ENCODE results near the gene METTL24.

GRCh38 chr6:110317646-110318045 lies 40.5 kb downstream of the METTL24 start:
- no peak for TF ChIP-seq POLR2A (IDR thresholded peaks at IDR 0.05)
- TF ChIP-seq, protein P1, sequence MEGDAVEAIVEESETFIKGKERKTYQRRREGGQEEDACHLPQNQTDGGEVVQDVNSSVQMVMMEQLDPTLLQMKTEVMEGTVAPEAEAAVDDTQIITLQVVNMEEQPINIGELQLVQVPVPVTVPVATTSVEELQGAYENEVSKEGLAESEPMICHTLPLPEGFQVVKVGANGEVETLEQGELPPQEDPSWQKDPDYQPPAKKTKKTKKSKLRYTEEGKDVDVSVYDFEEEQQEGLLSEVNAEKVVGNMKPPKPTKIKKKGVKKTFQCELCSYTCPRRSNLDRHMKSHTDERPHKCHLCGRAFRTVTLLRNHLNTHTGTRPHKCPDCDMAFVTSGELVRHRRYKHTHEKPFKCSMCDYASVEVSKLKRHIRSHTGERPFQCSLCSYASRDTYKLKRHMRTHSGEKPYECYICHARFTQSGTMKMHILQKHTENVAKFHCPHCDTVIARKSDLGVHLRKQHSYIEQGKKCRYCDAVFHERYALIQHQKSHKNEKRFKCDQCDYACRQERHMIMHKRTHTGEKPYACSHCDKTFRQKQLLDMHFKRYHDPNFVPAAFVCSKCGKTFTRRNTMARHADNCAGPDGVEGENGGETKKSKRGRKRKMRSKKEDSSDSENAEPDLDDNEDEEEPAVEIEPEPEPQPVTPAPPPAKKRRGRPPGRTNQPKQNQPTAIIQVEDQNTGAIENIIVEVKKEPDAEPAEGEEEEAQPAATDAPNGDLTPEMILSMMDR (IDR thresholded peaks at IDR 0.05): no peak

Data from prostate gland (tissue), 2 donors.